DND-41 (cell line): ENCODE data around the gene ADCY2.

ENCODE experiments used
- EZH2 ChIP-seq: IDR thresholded peaks from 3 replicates; pipeline ENCODE4 v1.6.1; 2012; ENCODE audit warnings: borderline replicate concordance, low read depth, mild to moderate bottlenecking, moderate library complexity, low read length, inconsistent platforms; ENCODE audit not compliant: severe bottlenecking
- TF ChIP-seq, protein P1 (sequence below): IDR thresholded peaks from 2 replicates; pipeline ENCODE4 v1.5.1; 2012; ENCODE audit warnings: borderline replicate concordance, low read length, moderate library complexity, mild to moderate bottlenecking; ENCODE audit not compliant: poor library complexity, severe bottlenecking; ENCODE audit errors: extremely low read depth

DNA sequence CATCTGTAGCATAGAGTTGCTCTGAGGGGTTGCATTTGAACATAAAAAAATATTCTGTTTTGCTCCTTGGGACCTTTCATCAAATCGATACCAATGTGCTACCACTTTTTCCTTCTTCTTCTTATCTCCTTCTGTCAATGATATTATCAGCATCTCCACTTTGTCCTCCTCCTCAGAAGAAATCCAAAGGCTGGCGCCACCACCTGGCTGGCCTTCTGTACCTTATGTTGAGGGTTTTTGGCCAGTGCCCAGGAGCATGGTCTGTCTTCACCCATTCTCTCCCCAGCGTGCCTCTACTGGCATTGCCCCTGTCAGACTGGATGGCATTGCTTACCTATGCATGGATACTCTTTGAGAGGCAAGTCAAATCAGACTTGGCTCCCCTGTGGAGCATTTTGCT lies 287.8 kb downstream of the ADCY2 start:
- TF ChIP-seq, protein P1, sequence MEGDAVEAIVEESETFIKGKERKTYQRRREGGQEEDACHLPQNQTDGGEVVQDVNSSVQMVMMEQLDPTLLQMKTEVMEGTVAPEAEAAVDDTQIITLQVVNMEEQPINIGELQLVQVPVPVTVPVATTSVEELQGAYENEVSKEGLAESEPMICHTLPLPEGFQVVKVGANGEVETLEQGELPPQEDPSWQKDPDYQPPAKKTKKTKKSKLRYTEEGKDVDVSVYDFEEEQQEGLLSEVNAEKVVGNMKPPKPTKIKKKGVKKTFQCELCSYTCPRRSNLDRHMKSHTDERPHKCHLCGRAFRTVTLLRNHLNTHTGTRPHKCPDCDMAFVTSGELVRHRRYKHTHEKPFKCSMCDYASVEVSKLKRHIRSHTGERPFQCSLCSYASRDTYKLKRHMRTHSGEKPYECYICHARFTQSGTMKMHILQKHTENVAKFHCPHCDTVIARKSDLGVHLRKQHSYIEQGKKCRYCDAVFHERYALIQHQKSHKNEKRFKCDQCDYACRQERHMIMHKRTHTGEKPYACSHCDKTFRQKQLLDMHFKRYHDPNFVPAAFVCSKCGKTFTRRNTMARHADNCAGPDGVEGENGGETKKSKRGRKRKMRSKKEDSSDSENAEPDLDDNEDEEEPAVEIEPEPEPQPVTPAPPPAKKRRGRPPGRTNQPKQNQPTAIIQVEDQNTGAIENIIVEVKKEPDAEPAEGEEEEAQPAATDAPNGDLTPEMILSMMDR: no peak
- TF ChIP-seq EZH2: no peak
